IPS-18a (cell line): ENCODE data around the gene DNAAF1.

ENCODE experiments used
- H3K27ac ChIP-seq: one replicate; pipeline ENCODE4 v1.5.1; 2013; ENCODE audit warnings: low read length
- H3K27me3 ChIP-seq: one replicate; pipeline ENCODE4 v1.6.1; 2013; ENCODE audit warnings: mild to moderate bottlenecking, low read length; ENCODE audit not compliant: control insufficient read depth, insufficient read depth
- H3K36me3 ChIP-seq: one replicate; pipeline ENCODE4 v1.6.1; 2013; ENCODE audit warnings: low read depth, low read length; ENCODE audit not compliant: control insufficient read depth
- H3K4me1 ChIP-seq: one replicate; pipeline ENCODE4 v1.6.1; 2013; ENCODE audit warnings: low read depth, low read length; ENCODE audit not compliant: control insufficient read depth
- H3K4me3 ChIP-seq: one replicate; pipeline ENCODE4 v1.5.1; 2013; ENCODE audit warnings: low read length
- H3K9ac ChIP-seq: one replicate; pipeline ENCODE4 v1.6.1; 2013; ENCODE audit warnings: mild to moderate bottlenecking, low read length, moderate library complexity
- H3K9me3 ChIP-seq: one replicate; pipeline ENCODE4 v1.6.1; 2013; ENCODE audit warnings: low read depth, low read length; ENCODE audit not compliant: control insufficient read depth

Gene DNAAF1

DNA sequence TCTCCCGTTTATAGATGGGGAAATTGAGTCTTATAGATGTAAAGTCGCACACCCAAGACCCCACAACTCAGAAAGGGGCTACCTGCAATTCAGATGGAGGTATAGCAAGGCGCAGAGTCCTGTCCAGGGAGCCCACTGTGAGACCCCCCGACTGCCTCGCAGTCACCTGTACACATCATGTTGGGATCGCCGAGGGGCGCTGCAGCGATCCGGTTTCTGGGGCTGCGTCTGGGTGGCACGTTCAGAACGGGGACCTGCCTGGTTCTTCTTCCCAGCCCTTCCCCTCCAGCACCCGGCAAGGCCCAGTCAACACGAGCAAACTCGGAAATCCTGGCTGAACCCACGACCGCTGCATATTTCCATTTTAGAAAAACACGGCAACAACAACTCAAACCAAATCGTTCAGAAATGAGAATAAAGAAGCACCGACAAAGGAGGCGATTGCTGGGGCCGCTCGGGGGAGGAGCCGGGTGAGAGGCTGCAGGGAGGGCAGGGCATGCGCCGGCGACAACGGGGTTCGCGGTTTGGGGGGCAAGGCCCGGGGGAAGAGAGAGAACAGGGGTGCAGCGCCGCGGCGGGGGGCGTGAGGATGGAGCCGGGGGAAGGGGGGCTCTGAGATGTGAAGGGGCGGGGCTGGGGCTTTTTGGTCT is 774 bp upstream of the DNAAF1 start:
- Histone ChIP-seq H3K9ac (peak overlapping the region; percentile 60), H3K4me1 (peaks cover 4% of the 10 kb centered on the region), H3K27ac (no peak overlapping the region), H3K27me3 (peaks cover 12% of the 10 kb centered on the region), H3K36me3 (no peaks in the 10 kb centered on the region), H3K9me3 (no peaks in the 10 kb centered on the region), H3K4me3 (peak overlapping the region; percentile 88)

DNA sequence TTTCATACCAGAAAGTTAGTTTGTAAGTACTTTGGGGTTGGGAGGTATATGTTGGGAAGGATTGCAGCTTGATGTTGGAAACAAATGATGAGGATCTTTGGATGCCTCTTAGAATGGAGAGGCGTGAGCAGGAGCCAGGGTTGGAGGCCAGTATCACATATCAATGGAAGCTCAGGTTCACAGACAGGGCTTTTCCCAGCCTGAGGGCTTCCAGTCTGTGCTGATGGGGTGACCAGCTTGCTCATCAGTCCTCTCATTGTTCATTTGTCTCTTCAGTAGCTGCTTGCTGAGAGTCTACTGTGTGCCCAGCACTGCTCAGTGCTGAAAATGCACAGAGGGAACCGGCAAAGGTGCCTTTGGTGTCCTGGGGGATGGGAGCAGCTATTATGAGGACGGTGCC is 5.8 kb downstream of the DNAAF1 start:
- Histone ChIP-seq H3K27me3 (peaks cover 7% of the 10 kb centered on the region), H3K4me3 (no peak overlapping the region), H3K27ac (no peak overlapping the region), H3K4me1 (no peaks in the 10 kb centered on the region), H3K9me3 (no peaks in the 10 kb centered on the region), H3K36me3 (no peaks in the 10 kb centered on the region), H3K9ac (no peak overlapping the region)

DNA sequence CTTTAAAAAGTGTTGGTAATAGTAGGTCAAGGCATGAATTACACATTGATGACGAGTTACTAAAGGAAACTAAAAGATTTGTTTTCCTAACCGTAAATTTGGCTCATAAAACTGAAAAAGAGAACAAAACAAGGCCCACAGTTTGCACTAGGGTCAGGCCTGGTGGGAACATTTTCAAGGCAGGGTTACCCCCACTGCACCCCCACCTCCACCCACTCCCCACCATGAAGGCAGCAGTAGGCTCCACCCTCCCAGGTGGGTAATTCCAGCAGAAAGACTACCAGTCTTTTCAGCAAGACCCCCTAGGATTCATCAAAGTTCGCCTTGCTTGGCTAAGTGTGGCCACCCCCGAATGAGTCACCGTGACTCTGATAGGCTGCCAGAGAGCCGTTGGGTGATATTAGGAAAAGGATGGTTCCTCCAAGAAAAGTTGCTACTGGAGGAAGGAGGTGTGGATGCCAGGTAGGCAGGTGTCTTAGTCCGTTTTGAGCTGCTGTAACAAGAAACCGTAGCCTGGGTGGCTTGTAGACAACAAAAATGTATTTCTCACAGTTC is 8.6 kb downstream of the DNAAF1 start:
- H3K27ac ChIP-seq, result no peak overlapping the region
- H3K36me3 ChIP-seq, result no peaks in the 10 kb centered on the region
- no peaks in the 10 kb centered on the region for H3K4me1 ChIP-seq

DNA sequence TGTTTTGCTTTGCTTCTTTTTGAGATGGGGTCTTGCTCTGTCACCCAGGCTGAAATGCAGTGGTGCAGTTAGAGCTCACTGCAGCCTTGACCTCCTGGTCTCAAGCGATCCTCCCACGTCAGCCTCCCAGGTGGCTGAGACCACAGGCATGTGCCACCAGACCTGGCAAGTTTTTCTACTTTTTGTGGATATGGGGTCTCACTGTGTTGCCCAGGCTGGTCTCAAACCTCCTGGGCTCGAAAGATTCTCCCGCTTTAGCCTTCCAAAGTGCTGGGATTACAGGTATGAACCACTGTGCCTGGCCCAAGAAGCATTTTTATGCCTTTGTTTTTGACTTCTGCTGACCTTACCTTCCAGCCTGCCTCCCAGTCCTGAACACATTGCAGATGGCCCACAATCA is 10.1 kb downstream of the DNAAF1 start:
- Histone ChIP-seq H3K9me3 (no peaks in the 10 kb centered on the region), H3K27ac (no peak overlapping the region), H3K36me3 (no peaks in the 10 kb centered on the region), H3K4me1 (no peaks in the 10 kb centered on the region), H3K27me3 (no peaks in the 10 kb centered on the region), H3K4me3 (no peak overlapping the region), H3K9ac (no peak overlapping the region)

More for the DNA sequence above, 8.6 kb downstream of the DNAAF1 start:
- H3K27me3 ChIP-seq, result no peaks in the 10 kb centered on the region
- no peaks in the 10 kb centered on the region for H3K9me3 ChIP-seq
- H3K9ac ChIP-seq, result no peak overlapping the region
- no peak overlapping the region for H3K4me3 ChIP-seq

DNA sequence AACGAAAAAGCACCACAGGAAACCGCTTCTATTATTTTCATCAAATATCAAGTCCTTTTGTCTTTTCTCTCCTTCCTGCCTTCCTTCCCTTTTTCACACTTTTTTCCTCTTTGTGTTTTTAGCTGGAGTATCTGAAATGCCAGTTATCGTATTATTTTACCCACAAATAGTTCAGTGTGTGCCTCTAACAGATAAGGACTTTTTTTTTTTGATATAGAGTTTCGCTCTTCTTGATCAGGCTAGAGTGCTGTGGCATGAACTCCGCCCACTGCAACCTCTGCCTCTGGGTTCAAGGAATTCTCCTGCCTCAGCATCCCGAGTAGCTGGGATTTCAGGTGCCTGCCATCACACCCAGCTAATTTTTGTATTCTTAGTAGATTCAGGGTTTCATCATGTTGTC is 10.7 kb downstream of the DNAAF1 start:
- Histone ChIP-seq H3K4me1 (no peaks in the 10 kb centered on the region), H3K27ac (no peak overlapping the region), H3K36me3 (no peaks in the 10 kb centered on the region), H3K4me3 (no peak overlapping the region), H3K9ac (no peak overlapping the region), H3K9me3 (no peaks in the 10 kb centered on the region), H3K27me3 (no peaks in the 10 kb centered on the region)

DNA sequence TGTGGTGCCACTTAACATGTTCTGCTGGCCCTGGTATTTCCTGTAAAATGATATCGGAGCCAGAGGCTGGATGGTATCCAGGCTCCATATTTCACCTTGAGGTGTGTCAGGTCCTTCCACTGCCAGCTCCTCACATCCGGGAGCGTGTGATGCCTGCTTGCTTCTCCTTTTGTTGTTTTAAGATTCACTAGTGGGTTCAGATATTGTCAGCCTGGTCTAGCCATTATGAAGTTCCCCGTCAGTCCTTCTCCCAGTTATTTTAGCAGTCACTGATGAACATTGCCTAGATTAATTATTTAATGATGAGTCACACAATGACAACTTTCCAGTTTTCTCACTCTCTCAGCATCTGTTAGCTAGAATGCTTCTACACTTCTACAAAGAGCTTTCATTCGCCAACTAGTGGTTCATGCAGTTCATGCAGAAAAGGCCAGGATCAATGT is 11.3 kb downstream of the DNAAF1 start:
- H3K27ac ChIP-seq, result no peak overlapping the region

DNA sequence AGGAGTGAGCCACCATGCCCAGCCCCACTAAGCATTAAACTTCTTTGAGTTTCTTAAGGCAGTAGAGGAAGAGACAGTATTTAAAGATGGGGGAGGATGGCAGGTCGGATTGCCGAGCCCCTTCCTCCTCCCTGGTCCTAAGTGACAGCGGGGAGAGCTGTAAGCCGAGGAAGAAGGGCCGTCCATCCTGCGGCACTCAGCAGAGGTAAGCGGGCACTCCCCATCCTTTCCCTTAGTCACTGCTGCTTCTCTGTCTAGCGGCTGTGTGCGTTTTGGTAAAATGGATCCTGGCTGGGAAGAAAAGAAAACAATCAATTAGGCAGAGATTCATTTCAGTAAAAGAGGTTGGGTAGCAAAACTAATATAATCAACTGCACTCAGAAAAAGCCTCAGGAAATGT is 13.9 kb downstream of the DNAAF1 start:
- no peak overlapping the region for H3K4me3 ChIP-seq

More for the DNA sequence above, 11.3 kb downstream of the DNAAF1 start:
- H3K9me3 ChIP-seq, result no peaks in the 10 kb centered on the region
- H3K27me3 ChIP-seq, result no peaks in the 10 kb centered on the region
- H3K36me3 ChIP-seq, result no peaks in the 10 kb centered on the region
- no peaks in the 10 kb centered on the region for H3K4me1 ChIP-seq
- H3K4me3 ChIP-seq, result no peak overlapping the region
- H3K9ac ChIP-seq, result no peak overlapping the region

DNA sequence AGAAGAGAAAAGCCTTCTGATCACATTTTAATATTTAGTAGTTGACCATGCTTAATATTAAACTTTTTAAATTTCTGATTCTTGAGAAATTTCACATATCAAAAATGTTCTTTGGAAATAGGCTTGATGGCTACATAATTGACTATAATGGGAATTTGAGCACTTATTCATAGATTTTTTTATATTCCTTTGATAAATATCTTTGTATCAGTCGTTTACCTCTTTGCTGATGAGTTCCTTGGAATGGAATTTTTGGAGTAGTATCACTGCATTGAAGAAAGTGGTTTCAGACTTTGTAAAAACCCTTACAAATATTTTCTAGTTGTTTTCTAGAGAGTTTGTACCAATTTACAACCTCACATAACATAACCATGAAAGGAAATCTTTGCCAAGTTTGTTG is 14.7 kb downstream of the DNAAF1 start:
- H3K27ac ChIP-seq, result no peak overlapping the region
- H3K4me3 ChIP-seq, result no peak overlapping the region
- no peaks in the 10 kb centered on the region for H3K36me3 ChIP-seq
- H3K9ac ChIP-seq, result no peak overlapping the region
- H3K4me1 ChIP-seq, result no peaks in the 10 kb centered on the region
- H3K9me3 ChIP-seq, result no peaks in the 10 kb centered on the region
- H3K27me3 ChIP-seq, result no peaks in the 10 kb centered on the region

More for the DNA sequence above, 13.9 kb downstream of the DNAAF1 start:
- no peaks in the 10 kb centered on the region for H3K27me3 ChIP-seq
- H3K36me3 ChIP-seq, result no peaks in the 10 kb centered on the region
- H3K4me1 ChIP-seq, result no peaks in the 10 kb centered on the region
- no peak overlapping the region for H3K9ac ChIP-seq
- no peak overlapping the region for H3K27ac ChIP-seq
- H3K9me3 ChIP-seq, result no peaks in the 10 kb centered on the region

DNA sequence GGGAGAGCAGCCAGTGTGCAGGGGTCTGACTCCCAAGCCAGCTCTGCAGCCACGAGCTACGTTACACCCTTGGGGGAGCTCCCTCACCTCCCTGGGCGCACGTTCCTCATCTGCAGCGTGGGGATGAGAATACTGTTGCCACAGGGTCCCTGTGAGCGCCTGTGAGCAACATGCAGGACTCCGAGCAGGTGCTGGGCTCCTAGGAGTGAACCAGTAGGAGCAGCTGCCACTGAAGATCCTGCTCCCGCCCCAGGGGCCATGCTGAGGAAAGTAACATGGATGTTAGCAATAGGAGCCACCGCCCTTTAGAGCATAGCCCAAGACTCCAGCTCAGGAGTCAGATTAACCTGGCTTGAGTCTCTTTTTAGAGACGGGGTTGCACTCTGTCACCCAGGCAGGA is 15.9 kb downstream of the DNAAF1 start:
- no peak overlapping the region for H3K4me3 ChIP-seq
- H3K36me3 ChIP-seq, result no peaks in the 10 kb centered on the region
- H3K27me3 ChIP-seq, result no peaks in the 10 kb centered on the region
- H3K4me1 ChIP-seq, result no peaks in the 10 kb centered on the region
- H3K27ac ChIP-seq, result no peak overlapping the region
- no peaks in the 10 kb centered on the region for H3K9me3 ChIP-seq
- H3K9ac ChIP-seq, result no peak overlapping the region

DNA sequence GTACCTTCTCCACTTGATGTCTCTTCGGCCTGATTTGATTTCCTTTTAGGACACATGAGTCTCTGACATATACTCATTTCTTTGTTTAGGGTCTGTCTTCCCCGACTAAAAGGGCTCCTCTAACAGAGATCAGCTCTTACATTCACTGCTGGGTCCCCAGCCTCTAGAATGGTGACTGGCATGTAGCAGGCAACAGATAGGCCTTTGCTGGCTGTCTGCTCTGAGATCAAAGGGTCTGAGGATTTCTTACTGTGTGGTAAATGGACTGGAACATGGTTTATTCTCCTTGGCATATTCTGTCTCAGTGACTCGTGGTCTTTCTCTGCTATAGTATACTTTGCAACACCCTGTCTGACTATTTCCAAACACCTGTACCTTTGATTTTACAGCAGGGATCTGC is 16.7 kb downstream of the DNAAF1 start:
- no peaks in the 10 kb centered on the region for H3K36me3 ChIP-seq
- no peaks in the 10 kb centered on the region for H3K9me3 ChIP-seq
- no peak overlapping the region for H3K9ac ChIP-seq
- H3K4me1 ChIP-seq, result no peaks in the 10 kb centered on the region
- H3K27me3 ChIP-seq, result no peaks in the 10 kb centered on the region
- H3K4me3 ChIP-seq, result no peak overlapping the region
- no peak overlapping the region for H3K27ac ChIP-seq

DNA sequence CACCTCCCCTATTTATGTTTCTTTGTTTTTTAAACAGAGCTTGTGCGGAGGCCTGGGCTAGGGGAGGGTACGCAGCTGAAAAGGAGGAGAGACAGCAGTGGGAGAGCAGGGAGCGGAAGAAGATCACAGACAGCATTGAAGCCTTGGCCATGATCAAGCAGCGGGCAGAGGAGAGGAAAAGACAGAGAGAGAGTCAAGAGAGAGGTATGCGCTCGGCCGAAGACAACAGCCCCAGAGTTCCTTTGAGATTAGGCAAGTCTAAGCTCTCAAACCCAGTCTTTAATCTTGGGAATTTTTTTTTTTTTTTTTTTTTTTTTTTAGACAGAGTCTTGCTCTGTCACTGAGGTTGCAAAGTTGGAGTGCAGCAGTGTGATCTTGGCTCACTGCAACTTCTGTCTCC is 20.6 kb downstream of the DNAAF1 start:
- H3K36me3 ChIP-seq, result no peaks in the 10 kb centered on the region
- H3K4me1 ChIP-seq, result no peaks in the 10 kb centered on the region
- no peak overlapping the region for H3K4me3 ChIP-seq
- no peaks in the 10 kb centered on the region for H3K9me3 ChIP-seq
- H3K27me3 ChIP-seq, result no peaks in the 10 kb centered on the region
- H3K27ac ChIP-seq, result no peak overlapping the region
- no peak overlapping the region for H3K9ac ChIP-seq
